Panc1 (cell line): Measurements from ENCODE around the gene TEX51. TPM values are rescaled to one million over a fixed set of nuclear protein-coding genes. Genes with fewer than 3 reads are reported as not detected.

Experiments
- ATAC-seq: fragments of 200-7000 bp; cut with Tn5 transposase; 2 replicates; pipeline ENCODE4 v1.9.1; 2020; ENCODE audit warnings: mild to moderate bottlenecking, moderate library complexity
- BruUV-seq: library from RNA; stranded (reverse); fragments of 400-500 nt; replicated peaks from 2 replicates; lab custom pipeline; 2021; lab: Mats Ljungman, UMichigan
- CTCF ChIA-PET: fragments of 300-600 bp; sonication (Branson Sonifier 250); formaldehyde crosslinking; loops from one replicate; lab custom pipeline; 2022; ENCODE audit warnings: antibody characterized with exemption; lab: Charles Lee
- POLR2A ChIA-PET: fragments of 300-600 bp; sonication (Branson Sonifier 250); formaldehyde crosslinking; loops from one replicate; lab custom pipeline; 2022; ENCODE audit warnings: antibody characterized with exemption; lab: Charles Lee
- DNase-seq: peaks from one replicate; pipeline ENCODE4 v3.0.0-alpha.2; 2010; ENCODE audit warnings: low read depth, low spot score
- H3K27ac ChIP-seq: 2 replicates; pipeline ENCODE4 v1.5.1; 2011; ENCODE audit warnings: mild to moderate bottlenecking, low read length, inconsistent platforms
- H3K27me3 ChIP-seq: fragments of 200-500 bp; sonication (Bioruptor generic); 2 replicates; pipeline ENCODE4 v1.6.0; 2014; ENCODE audit warnings: low read length, inconsistent platforms; ENCODE audit not compliant: control insufficient read depth, insufficient read depth
- H3K36me3 ChIP-seq: fragments of 200-500 bp; sonication (Bioruptor generic); 2 replicates; pipeline ENCODE4 v1.5.1; 2014; ENCODE audit warnings: inconsistent platforms, mild to moderate bottlenecking, low read length, moderate library complexity; ENCODE audit not compliant: control insufficient read depth, insufficient read depth
- H3K4me1 ChIP-seq: 2 replicates; pipeline ENCODE4 v1.5.1; 2011; ENCODE audit warnings: inconsistent platforms, mild to moderate bottlenecking, low read length, moderate library complexity; ENCODE audit not compliant: control insufficient read depth, insufficient read depth
- H3K4me3 ChIP-seq, 2 experiments: 2 replicates each; pipeline ENCODE4 v1.5.1; 2011 to 2012; ENCODE audit warnings: low read depth in 2 of 2, low read length in 2 of 2, mild to moderate bottlenecking in 2 of 2, inconsistent platforms in 1 of 2, moderate library complexity in 1 of 2
- H3K9me3 ChIP-seq: fragments of 200-500 bp; sonication (Bioruptor generic); 2 replicates; pipeline ENCODE4 v1.5.1; 2014; ENCODE audit warnings: low read depth, mild to moderate bottlenecking, inconsistent platforms, low read length, moderate library complexity; ENCODE audit not compliant: control insufficient read depth, insufficient read depth
- SIN3A ChIP-seq: IDR thresholded peaks from 2 replicates; pipeline ENCODE4 v1.6.1; 2012; ENCODE audit warnings: low read depth, mild to moderate bottlenecking, low read length, moderate library complexity, borderline replicate concordance; ENCODE audit not compliant: insufficient read depth
- in situ Hi-C: cut with HindIII; loops from 2 replicates; pipeline ENCODE4 v1.10.0; 2016; ENCODE audit warnings: low sequenced_read_pairs, low pct_unique_long_range_greater_than_20kb
- intact Hi-C: fragments of 100-400 bp; cut with micrococcal nuclease; formaldehyde crosslinking; loops from one replicate; pipeline ENCODE4 v1.10.0; 2022; ENCODE audit not compliant: unreplicated experiment
- total RNA-seq: library from RNA; stranded (reverse); gene quantifications from one replicate; pipeline ENCODE4 v1.2.1, GENCODE V29; 2021; ENCODE audit not compliant: unreplicated experiment
- TF ChIP-seq, protein P1 (sequence below): fragments of 450-650 bp; IDR thresholded peaks from 2 replicates; pipeline ENCODE4 v1.5.1; 2017; ENCODE audit warnings: mild to moderate bottlenecking
- TF ChIP-seq, protein P2 (sequence below), 2 experiments: IDR thresholded peaks; 2 replicates each; pipeline ENCODE4 v1.6.1; 2011 to 2012; ENCODE audit warnings: low read depth in 2 of 2, control low read depth in 1 of 2, low read length in 1 of 2, mild to moderate bottlenecking in 1 of 2, moderate library complexity in 1 of 2; ENCODE audit not compliant: insufficient read depth in 1 of 2

TEX51 gene
- total RNA-seq, 1 experiment from 2014 or later, result not detected

DNA sequence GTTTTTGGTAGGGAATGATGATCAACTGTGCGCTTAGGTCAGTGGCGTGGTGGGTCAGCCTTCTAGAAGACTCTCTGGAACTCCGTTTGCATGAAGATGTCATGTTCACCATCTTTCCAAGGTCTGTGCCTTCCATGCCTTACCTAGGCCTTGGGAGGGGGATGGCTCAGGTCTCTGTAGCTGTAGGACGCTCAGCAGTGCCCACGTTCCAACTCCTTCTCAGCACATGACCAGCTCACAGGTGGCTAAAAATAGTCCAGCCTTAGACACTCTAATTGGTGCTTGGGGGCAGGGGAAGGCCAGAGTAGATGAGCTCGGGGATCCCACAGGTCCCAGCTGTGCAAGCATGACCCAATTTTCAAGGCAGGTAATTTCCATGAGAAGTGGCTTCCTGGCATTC is 42.3 kb upstream of the TEX51 start:
- no peak overlapping the region for H3K27ac ChIP-seq
- in situ Hi-C loops (no loop called here), intact Hi-C loops (no loop called here)
- ATAC-seq (no peak), DNase-seq (no peak)
- TF ChIP-seq, protein P1, sequence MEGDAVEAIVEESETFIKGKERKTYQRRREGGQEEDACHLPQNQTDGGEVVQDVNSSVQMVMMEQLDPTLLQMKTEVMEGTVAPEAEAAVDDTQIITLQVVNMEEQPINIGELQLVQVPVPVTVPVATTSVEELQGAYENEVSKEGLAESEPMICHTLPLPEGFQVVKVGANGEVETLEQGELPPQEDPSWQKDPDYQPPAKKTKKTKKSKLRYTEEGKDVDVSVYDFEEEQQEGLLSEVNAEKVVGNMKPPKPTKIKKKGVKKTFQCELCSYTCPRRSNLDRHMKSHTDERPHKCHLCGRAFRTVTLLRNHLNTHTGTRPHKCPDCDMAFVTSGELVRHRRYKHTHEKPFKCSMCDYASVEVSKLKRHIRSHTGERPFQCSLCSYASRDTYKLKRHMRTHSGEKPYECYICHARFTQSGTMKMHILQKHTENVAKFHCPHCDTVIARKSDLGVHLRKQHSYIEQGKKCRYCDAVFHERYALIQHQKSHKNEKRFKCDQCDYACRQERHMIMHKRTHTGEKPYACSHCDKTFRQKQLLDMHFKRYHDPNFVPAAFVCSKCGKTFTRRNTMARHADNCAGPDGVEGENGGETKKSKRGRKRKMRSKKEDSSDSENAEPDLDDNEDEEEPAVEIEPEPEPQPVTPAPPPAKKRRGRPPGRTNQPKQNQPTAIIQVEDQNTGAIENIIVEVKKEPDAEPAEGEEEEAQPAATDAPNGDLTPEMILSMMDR, result no peak
- TF ChIP-seq, protein P2, sequence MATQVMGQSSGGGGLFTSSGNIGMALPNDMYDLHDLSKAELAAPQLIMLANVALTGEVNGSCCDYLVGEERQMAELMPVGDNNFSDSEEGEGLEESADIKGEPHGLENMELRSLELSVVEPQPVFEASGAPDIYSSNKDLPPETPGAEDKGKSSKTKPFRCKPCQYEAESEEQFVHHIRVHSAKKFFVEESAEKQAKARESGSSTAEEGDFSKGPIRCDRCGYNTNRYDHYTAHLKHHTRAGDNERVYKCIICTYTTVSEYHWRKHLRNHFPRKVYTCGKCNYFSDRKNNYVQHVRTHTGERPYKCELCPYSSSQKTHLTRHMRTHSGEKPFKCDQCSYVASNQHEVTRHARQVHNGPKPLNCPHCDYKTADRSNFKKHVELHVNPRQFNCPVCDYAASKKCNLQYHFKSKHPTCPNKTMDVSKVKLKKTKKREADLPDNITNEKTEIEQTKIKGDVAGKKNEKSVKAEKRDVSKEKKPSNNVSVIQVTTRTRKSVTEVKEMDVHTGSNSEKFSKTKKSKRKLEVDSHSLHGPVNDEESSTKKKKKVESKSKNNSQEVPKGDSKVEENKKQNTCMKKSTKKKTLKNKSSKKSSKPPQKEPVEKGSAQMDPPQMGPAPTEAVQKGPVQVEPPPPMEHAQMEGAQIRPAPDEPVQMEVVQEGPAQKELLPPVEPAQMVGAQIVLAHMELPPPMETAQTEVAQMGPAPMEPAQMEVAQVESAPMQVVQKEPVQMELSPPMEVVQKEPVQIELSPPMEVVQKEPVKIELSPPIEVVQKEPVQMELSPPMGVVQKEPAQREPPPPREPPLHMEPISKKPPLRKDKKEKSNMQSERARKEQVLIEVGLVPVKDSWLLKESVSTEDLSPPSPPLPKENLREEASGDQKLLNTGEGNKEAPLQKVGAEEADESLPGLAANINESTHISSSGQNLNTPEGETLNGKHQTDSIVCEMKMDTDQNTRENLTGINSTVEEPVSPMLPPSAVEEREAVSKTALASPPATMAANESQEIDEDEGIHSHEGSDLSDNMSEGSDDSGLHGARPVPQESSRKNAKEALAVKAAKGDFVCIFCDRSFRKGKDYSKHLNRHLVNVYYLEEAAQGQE (IDR thresholded peaks at IDR 0.05; ENCODE audit: insufficient read depth in 1 of 2, low read depth in 2 of 2, low read length in 1 of 2), result no peak
- TF ChIP-seq SIN3A, result no peak
- CTCF ChIA-PET, result no interaction called here
- H3K9me3 ChIP-seq, result no peaks in the 10 kb centered on the region
- BruUV-seq, result no TSS peak
- no peak overlapping the region for H3K4me3 ChIP-seq
- peaks cover 3% of the 10 kb centered on the region for H3K27me3 ChIP-seq
- POLR2A ChIA-PET, result no interaction called here
- H3K4me1 ChIP-seq, result no peaks in the 10 kb centered on the region
- no peaks in the 10 kb centered on the region for H3K36me3 ChIP-seq

DNA sequence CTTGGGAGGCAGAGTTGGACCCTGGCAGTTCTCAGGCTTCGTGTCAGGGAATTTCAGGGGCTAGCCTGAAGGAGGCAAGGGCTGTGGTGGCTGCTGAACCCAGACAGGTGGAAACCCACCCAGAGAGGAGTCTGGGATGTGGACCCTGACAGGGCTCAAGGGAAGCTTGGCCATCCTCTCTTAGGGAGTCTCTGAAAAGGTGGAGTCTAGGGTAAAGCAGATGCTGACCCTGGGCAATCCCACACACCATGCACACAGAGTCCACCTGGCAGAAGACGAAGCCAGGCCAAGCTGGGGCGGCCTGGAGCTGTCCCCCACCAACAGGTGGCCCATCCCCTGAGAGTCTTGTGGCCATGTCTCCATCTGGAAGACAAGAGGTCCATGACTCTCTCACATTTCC is 41.2 kb upstream of the TEX51 start:
- no peak overlapping the region for H3K27ac ChIP-seq
- CTCF ChIA-PET, result no interaction called here
- intact Hi-C loops (no loop called here), in situ Hi-C loops (no loop called here)
- no peaks in the 10 kb centered on the region for H3K4me1 ChIP-seq
- no peaks in the 10 kb centered on the region for H3K9me3 ChIP-seq
- H3K4me3 ChIP-seq, result no peak overlapping the region
- POLR2A ChIA-PET, result no interaction called here
- H3K27me3 ChIP-seq, result no peaks in the 10 kb centered on the region; the same call in none of the 2 replicates
- no peak for TF ChIP-seq SIN3A
- TF ChIP-seq, protein P2 (IDR thresholded peaks at IDR 0.05; ENCODE audit: insufficient read depth in 1 of 2, low read depth in 2 of 2, low read length in 1 of 2), result no peak
- DNase-seq, result no peak
- no peak for ATAC-seq
- no TSS peak for BruUV-seq
- no peaks in the 10 kb centered on the region for H3K36me3 ChIP-seq
